ENCODE measurements around the gene TEX9. TPM values are rescaled to one million over a fixed set of nuclear protein-coding genes. Genes with fewer than 3 reads are reported as not detected.
"Not testable (repeated sequence)": the region's sequence is repeated elsewhere in the genome, so short reads cannot be mapped to it uniquely, and the experiment has no call there.

The TEX9 gene
- total RNA-seq, 1 experiment from 2014 or later, result 4.4 TPM

DNA sequence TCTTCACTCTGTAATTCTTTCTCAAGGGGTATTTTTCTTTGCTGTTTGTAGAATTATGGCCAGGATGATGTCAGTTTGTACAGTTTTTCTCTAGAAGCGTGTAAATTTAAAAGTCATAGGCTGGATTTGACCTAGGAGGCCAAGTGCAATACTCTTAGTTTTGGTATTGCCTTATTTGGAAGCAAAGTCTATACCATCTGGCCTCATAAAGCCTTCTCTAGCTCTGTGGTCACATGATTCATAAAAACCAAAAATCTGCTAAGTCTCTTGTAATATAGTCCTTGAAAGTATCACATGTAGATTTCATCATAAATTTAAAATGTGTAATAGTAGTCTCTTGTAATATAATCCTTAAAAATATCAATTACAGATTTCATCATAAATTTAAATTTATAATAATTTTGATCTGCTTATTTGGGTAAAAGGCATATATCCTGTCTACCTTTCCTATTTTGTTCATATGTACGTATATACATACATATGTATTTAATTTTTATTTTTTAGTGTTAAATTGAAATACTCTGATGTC is 25.6 kb downstream of the TEX9 start:
- Histone ChIP-seq H3K27ac (no peak overlapping the region), H3K9me3 (replicated peaks) (no peaks in the 10 kb centered on the region), H3K27me3 (no peaks in the 10 kb centered on the region), H3K4me1 (no peaks in the 10 kb centered on the region), H3K4me3 (no peak overlapping the region), H3K36me3 (no peaks in the 10 kb centered on the region)
- no peak for DNase-seq

DNA sequence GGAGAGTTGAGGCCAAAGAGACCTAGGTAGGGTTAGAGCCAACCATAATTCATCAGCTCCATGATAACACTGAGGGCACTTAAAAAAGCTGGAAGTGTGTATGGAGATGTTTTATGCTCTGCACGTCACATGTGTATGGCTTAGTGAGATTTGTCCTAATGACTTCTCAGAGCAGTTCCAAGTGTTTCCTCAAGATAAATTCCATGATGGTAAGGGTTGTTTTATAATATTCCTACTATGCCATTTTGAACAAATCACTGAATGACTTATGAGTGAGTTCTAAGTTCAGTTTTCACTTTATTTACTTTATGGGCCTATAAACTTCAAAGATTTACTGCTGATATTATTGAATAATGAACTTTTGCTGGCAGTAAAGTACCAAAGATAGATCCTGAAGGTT is 28.1 kb downstream of the TEX9 start:
- Histone ChIP-seq H3K9me3 (replicated peaks) (0 out of 2 replicates have a peak, but pooled peaks cover 2% of the 10 kb centered on the region), H3K4me1 (no peaks in the 10 kb centered on the region), H3K27me3 (no peaks in the 10 kb centered on the region), H3K27ac (no peak overlapping the region), H3K4me3 (no peak overlapping the region), H3K36me3 (no peaks in the 10 kb centered on the region)
- DNase-seq, result no peak

DNA sequence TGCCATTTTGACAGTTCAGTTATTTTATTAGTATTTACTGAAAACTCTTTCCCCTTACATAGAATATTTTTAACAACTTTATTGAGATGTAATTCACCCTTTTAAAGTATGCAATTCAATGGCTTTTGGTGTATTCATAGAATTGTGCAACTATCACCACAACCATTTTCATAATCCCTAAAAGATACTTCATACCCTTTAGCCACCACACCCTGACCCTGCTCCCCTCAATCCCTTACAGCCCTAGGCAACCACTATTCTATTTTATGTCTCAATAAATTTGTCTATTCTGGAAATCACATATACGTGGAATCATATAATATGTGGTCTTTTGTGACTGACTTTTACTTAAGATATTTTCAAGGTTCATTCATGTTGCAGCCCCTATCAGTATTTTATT is 29.7 kb downstream of the TEX9 start:
- Histone ChIP-seq H3K27ac (no peak overlapping the region), H3K27me3 (no peaks in the 10 kb centered on the region), H3K4me1 (no peaks in the 10 kb centered on the region), H3K9me3 (replicated peaks) (0 out of 2 replicates have a peak, but pooled peaks cover 2% of the 10 kb centered on the region), H3K4me3 (no peak overlapping the region), H3K36me3 (no peaks in the 10 kb centered on the region)
- no peak for DNase-seq

DNA sequence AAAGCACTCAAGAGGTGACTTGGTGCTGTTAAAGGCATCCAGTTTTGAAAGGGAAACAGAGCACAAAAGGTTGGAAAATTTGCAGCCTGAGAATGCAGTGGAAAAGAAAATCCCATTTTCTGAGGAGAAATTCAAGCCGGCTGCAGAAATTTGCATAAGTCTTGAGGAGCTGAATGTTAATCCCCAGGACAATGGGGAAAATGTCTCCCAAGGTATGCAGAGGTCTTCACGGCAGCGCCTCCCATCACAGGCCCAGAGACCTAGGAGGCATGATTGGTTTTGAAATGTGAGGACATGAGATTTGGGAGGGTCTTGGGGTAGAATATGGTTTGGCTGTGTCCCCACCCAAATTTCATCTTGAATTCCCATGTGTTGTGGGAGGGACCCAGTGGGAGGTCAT is 32.1 kb downstream of the TEX9 start:
- not testable (repeated sequence) for H3K27me3 ChIP-seq

DNA sequence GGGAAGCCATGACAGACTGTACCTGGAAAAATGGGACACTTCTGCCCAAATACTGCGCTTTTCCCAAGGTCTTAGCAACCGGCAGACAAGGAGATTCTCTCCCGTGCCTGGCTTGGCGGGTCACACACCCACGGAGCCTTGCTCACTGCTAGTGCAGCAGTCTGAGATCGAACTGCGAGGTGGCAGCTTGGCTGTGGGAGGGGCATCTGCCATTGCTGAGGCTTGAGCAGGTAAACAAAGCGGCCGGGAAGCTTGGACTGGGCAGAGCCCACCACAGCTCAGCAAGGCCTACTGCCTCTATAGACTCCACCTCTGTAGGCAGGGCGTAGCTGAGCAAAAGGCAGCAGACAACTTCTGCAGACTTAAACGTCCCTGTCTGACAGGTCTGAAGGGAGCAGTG is 34.0 kb downstream of the TEX9 start:
- H3K27me3 ChIP-seq; H3K9me3 ChIP-seq (replicated peaks); H3K4me1 ChIP-seq; H3K4me3 ChIP-seq; H3K36me3 ChIP-seq; DNase-seq; H3K27ac ChIP-seq: not testable (repeated sequence)

More for the DNA sequence above, 32.1 kb downstream of the TEX9 start:
- not testable (repeated sequence) for DNase-seq; H3K27ac ChIP-seq; H3K4me3 ChIP-seq; H3K9me3 ChIP-seq (replicated peaks); H3K4me1 ChIP-seq; H3K36me3 ChIP-seq

- no peaks in the 10 kb centered on the region for H3K4me1 ChIP-seq
- no peak overlapping the region for H3K4me3 ChIP-seq
- no peaks in the 10 kb centered on the region for H3K27me3 ChIP-seq
- no peaks in the 10 kb centered on the region for H3K36me3 ChIP-seq
- no peak overlapping the region for H3K27ac ChIP-seq
- DNase-seq, result no peak
- H3K9me3 ChIP-seq (replicated peaks), result no peaks in the 10 kb centered on the region
These were observed 45.5 kb downstream of the TEX9 start for GRCh38 chr15:56410721-56411120.

- Histone ChIP-seq H3K36me3 (no peaks in the 10 kb centered on the region), H3K9me3 (replicated peaks) (no peaks in the 10 kb centered on the region), H3K4me1 (no peaks in the 10 kb centered on the region), H3K4me3 (no peak overlapping the region), H3K27me3 (no peaks in the 10 kb centered on the region), H3K27ac (no peak overlapping the region)
- DNase-seq, result no peak
These were observed 46.0 kb downstream of the TEX9 start for GRCh38 chr15:56411122-56411749.

- not testable (repeated sequence) for H3K36me3 ChIP-seq; H3K4me3 ChIP-seq; H3K4me1 ChIP-seq; DNase-seq; H3K27me3 ChIP-seq; H3K9me3 ChIP-seq (replicated peaks); H3K27ac ChIP-seq
These were observed 48.0 kb downstream of the TEX9 start for GRCh38 chr15:56413114-56413733.

GRCh38 chr15:56425276-56425675 is 60.0 kb downstream of the TEX9 start:
- Histone ChIP-seq H3K4me1 (no peaks in the 10 kb centered on the region), H3K36me3 (peaks cover 2% of the 10 kb centered on the region; the same call in 1 of the 2 replicates), H3K27ac (no peak overlapping the region), H3K27me3 (no peaks in the 10 kb centered on the region), H3K9me3 (replicated peaks) (0 out of 2 replicates have a peak, but pooled peaks cover 5% of the 10 kb centered on the region), H3K4me3 (no peak overlapping the region)
- no peak for DNase-seq

DNA sequence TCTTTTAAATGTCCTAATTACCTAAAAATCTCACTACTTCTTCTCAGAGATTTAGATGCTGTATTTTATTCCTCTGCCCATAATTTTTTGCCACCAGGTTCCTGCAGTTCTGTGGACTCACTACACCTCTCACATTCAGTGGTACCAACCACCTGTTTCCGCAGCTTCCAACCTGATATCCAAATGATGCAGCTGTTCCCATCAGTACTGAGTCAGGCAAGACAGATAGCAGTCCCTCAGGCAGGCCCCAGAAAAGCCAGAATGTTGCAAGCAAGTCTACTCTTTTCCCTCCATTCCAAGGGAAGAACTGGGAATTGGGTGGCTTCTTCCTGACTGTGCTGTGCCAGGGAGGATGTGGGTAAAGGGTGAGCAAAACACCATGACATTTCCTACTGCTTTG is 60.8 kb downstream of the TEX9 start:
- Histone ChIP-seq H3K27ac (no peak overlapping the region), H3K27me3 (no peaks in the 10 kb centered on the region), H3K4me3 (no peak overlapping the region), H3K36me3 (peaks cover 2% of the 10 kb centered on the region; the same call in 1 of the 2 replicates), H3K9me3 (replicated peaks) (0 out of 2 replicates have a peak, but pooled peaks cover 5% of the 10 kb centered on the region), H3K4me1 (no peaks in the 10 kb centered on the region)
- DNase-seq, result peak; percentile 24 to 62

DNA sequence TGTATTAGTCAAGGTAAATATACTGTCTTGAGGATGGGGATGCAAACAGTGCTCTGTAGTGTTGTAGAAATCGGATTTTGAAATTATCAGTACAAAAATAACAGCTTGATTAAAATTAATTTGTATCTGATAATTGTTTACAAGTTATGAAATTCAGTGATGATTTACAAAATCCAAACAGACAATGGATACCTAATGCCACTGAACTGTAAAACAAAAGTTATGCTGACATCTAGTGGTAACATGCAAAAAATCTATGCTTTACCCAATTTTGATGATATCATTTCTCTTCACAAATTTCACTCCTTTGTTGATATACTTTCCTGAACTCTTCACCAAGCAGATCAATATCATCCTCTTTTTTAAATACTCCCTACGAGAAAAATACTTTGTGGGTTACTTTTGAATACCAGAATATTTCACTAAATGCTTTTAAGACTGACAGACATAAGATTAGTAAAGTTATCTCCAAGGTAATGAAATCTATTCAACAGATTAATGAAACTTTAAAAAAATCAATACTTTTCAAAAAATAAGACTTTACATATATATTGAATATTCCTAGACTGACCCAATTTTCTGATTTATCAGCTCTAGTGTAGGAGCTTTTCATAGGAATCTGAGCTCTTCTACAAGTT is 63.7 kb downstream of the TEX9 start:
- no peaks in the 10 kb centered on the region for H3K4me1 ChIP-seq
- no peak overlapping the region for H3K4me3 ChIP-seq
- H3K27me3 ChIP-seq, result no peaks in the 10 kb centered on the region
- no peak overlapping the region for H3K27ac ChIP-seq
- DNase-seq, result peak in 1 of 2 experiments; percentile 56
- peaks cover 2% of the 10 kb centered on the region; the same call in 1 of the 2 replicates for H3K36me3 ChIP-seq
- 0 out of 2 replicates have a peak, but pooled peaks cover 5% of the 10 kb centered on the region for H3K9me3 ChIP-seq (replicated peaks)

DNA sequence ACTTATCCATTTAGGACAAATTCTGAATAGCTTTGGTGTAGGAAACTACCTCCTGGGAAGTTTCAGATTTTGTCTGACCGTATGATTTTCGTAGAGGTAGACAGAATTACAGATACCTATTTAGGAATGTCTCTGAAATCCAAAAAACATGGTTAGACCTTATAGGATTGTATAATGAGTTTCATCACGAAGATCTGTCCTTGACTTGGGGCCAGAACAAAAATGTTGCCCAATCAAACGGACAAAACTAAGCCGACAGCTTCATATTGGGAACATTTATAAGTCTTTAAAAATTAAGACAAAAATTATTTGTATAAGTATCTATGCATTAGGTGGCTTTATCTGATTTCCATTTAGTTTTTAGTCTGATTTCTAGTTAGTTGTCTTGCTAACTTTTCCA is 67.1 kb downstream of the TEX9 start:
- H3K27ac ChIP-seq, result no peak overlapping the region

GRCh38 chr15:56440214-56440770 is 75.1 kb downstream of the TEX9 start:
- Histone ChIP-seq H3K27me3 (no peaks in the 10 kb centered on the region), H3K4me3 (no peak overlapping the region), H3K4me1 (no peaks in the 10 kb centered on the region), H3K9me3 (replicated peaks) (no peaks in the 10 kb centered on the region), H3K27ac (no peak overlapping the region), H3K36me3 (peaks cover 6% of the 10 kb centered on the region)
- DNase-seq, result no peak

More for the DNA sequence above, 67.1 kb downstream of the TEX9 start:
- Histone ChIP-seq H3K9me3 (replicated peaks) (no peaks in the 10 kb centered on the region), H3K27me3 (no peaks in the 10 kb centered on the region), H3K36me3 (peaks cover 1% of the 10 kb centered on the region; the same call in 1 of the 2 replicates), H3K4me3 (no peak overlapping the region), H3K4me1 (no peaks in the 10 kb centered on the region)
- DNase-seq, result no peak

DNA sequence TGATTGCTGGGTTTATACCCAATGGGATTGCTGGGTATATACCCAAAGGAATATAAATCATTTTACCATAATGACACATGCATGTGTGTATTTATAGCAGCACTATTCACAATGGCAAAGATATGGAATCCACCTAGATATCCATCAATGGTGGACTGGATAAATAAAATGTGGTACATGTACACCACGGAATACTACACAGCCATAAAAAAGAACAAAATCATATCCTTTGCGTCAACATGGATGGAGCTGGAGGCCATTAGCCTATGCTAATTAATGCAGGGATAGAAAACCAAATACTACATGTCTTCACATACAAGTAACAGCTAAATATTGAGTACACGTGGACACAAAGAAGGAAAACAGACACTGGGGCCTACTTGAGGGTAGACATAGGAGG is 77.1 kb downstream of the TEX9 start:
- Histone ChIP-seq H3K27ac (no peak overlapping the region), H3K9me3 (replicated peaks) (no peaks in the 10 kb centered on the region), H3K4me1 (no peaks in the 10 kb centered on the region), H3K27me3 (no peaks in the 10 kb centered on the region), H3K4me3 (no peak overlapping the region), H3K36me3 (peaks cover 6% of the 10 kb centered on the region)
- DNase-seq, result no peak

DNA sequence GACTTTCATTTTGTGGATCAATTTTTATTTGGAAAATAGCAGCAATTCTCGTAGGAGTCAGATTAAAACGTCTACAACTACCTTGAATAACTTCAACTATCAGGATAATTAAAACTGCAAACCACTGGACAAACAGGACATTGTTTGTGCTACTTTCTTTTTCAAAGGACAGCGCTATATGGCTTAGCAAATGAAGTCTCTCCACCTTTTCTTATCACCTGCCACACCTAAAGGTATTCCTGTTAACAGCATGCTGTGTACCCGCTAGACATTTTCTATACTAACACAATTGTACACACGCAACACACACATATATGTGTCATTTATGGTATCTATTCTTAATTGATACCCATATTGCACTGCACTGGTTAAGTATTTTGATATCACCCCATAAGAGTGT is 80.5 kb downstream of the TEX9 start:
- H3K36me3 ChIP-seq, result peaks cover 6% of the 10 kb centered on the region
- no peak for DNase-seq
- H3K4me1 ChIP-seq, result no peaks in the 10 kb centered on the region
- no peak overlapping the region for H3K27ac ChIP-seq
- H3K4me3 ChIP-seq, result no peak overlapping the region
- no peaks in the 10 kb centered on the region for H3K27me3 ChIP-seq
- no peaks in the 10 kb centered on the region for H3K9me3 ChIP-seq (replicated peaks)

Measured in SJCRH30 (cell line).